ENCODE measurements around the gene ARHGEF40.

ARHGEF40 gene

DNA sequence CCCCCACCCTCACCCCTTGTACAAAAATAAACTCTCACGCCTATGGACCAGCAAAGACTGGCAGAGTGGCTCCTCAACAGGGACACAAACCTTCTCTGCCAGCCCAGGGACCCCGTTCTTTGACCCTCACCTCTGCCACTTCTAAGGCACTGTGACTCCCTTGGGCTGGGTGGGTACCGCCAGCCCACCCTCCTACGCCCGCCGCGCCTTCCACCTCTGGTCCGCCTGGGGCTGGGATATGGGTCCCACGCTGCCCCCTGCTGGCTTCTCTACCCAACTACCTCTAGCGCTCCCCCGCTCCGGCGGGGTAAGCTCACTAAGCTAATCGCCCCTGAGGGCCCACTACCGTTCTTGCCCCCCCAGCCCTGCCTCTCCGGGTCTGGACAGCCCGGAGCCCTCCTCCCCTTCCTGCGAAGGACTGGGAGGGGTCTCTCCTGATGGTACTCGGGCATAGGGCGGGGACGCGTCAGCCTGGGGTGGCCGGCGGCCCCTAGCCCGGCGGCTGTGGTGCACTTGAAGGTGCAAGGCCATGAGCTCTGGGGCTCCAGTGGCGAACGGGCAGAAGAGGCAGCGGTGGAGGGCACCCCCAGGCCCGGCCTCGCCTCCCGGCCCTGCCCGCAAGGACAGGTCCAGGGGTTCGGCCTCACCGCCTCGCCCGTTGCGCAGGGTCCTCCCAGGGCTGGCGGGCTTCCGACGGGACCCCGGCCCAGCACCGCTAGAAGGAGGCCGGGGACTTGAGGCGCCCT, 20.3 kb downstream of the ARHGEF40 start:
- Histone ChIP-seq H3K36me3 (replicated peaks; ENCODE audit: low read depth, low read length) (peaks cover 15% of the 10 kb centered on the region), H2AFZ (ENCODE audit: low read depth, low read length) (no peak overlapping the region)

DNA sequence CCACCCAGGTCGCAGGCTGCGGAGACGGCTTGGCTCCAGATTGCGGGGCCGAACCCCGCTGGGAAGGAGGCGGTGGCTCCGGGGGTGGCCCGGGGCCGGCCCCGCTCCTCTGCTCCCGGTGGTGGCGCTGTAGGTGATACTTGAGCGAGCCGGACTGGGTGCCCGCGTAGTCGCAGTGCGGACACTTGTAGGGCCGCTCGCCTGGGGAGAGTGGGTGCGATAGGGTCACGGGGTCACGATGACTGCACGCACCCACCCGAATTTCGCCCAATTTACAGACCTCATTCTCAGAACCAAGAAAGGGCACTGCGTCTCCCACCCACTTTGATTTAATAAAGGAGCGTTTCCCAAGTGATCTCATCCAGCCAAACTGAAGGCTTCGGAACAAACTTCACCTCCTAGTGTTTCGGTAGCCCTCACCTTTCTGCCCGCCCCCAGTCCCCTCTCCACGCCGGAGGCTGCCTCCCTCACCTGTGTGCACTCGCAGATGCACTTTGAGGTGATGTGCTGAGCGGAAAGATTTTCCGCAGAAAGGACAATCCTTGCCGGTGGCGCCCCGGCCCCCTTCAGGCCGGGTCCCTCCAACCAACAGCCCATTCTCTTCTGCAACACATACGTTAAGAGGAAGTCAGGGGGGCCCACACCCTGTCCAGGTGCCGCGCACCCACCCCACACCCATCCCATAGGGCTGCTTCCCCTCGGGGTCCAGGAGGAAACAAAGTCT, 21.0 kb downstream of the ARHGEF40 start:
- H4K20me1 ChIP-seq (ENCODE audit: insufficient read depth, low read length), result 0 out of 2 replicates have a peak, but pooled peaks cover 6% of the 10 kb centered on the region
- H3K79me2 ChIP-seq (ENCODE audit: low read length), result no peaks in the 10 kb centered on the region
- H3K4me2 ChIP-seq (ENCODE audit: low read length), result no peak overlapping the region
- H3K27me3 ChIP-seq (ENCODE audit: low read depth, low read length), result no peaks in the 10 kb centered on the region
- TF ChIP-seq, protein P1, sequence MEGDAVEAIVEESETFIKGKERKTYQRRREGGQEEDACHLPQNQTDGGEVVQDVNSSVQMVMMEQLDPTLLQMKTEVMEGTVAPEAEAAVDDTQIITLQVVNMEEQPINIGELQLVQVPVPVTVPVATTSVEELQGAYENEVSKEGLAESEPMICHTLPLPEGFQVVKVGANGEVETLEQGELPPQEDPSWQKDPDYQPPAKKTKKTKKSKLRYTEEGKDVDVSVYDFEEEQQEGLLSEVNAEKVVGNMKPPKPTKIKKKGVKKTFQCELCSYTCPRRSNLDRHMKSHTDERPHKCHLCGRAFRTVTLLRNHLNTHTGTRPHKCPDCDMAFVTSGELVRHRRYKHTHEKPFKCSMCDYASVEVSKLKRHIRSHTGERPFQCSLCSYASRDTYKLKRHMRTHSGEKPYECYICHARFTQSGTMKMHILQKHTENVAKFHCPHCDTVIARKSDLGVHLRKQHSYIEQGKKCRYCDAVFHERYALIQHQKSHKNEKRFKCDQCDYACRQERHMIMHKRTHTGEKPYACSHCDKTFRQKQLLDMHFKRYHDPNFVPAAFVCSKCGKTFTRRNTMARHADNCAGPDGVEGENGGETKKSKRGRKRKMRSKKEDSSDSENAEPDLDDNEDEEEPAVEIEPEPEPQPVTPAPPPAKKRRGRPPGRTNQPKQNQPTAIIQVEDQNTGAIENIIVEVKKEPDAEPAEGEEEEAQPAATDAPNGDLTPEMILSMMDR (IDR thresholded peaks at IDR 0.05; ENCODE audit: low read depth, low read length), result no peak
- no peak for TF ChIP-seq EZH2phosphoT487 (IDR thresholded peaks at IDR 0.05; ENCODE audit: low read depth)
- H3K9me3 ChIP-seq (ENCODE audit: insufficient read depth, low read length), result no peaks in the 10 kb centered on the region
- peaks cover 15% of the 10 kb centered on the region for H3K36me3 ChIP-seq (replicated peaks; ENCODE audit: low read depth, low read length)
- peaks cover 6% of the 10 kb centered on the region; the same call in 1 of the 2 replicates for H3K4me1 ChIP-seq (ENCODE audit: low read length)
- no peak overlapping the region for H3K27ac ChIP-seq (ENCODE audit: low read length)
- H3K4me3 ChIP-seq (ENCODE audit: low read length), result no peak overlapping the region
- H2AFZ ChIP-seq (ENCODE audit: low read depth, low read length), result no peak overlapping the region
- no peak overlapping the region for H3K9ac ChIP-seq (ENCODE audit: low read length)

More for the DNA sequence above, 20.3 kb downstream of the ARHGEF40 start:
- Histone ChIP-seq H3K4me2 (ENCODE audit: low read length) (no peak overlapping the region), H3K4me1 (ENCODE audit: low read length) (peaks cover 6% of the 10 kb centered on the region; the same call in 1 of the 2 replicates), H4K20me1 (ENCODE audit: insufficient read depth, low read length) (0 out of 2 replicates have a peak, but pooled peaks cover 6% of the 10 kb centered on the region), H3K9ac (ENCODE audit: low read length) (no peak overlapping the region), H3K79me2 (ENCODE audit: low read length) (no peaks in the 10 kb centered on the region), H3K27ac (ENCODE audit: low read length) (no peak overlapping the region), H3K4me3 (ENCODE audit: low read length) (no peak overlapping the region), H3K9me3 (ENCODE audit: insufficient read depth, low read length) (no peaks in the 10 kb centered on the region), H3K27me3 (ENCODE audit: low read depth, low read length) (no peaks in the 10 kb centered on the region)
- TF ChIP-seq, protein P1 (IDR thresholded peaks at IDR 0.05; ENCODE audit: low read depth, low read length), result peak; percentile 65
- no peak for TF ChIP-seq EZH2phosphoT487 (IDR thresholded peaks at IDR 0.05; ENCODE audit: low read depth)

DNA sequence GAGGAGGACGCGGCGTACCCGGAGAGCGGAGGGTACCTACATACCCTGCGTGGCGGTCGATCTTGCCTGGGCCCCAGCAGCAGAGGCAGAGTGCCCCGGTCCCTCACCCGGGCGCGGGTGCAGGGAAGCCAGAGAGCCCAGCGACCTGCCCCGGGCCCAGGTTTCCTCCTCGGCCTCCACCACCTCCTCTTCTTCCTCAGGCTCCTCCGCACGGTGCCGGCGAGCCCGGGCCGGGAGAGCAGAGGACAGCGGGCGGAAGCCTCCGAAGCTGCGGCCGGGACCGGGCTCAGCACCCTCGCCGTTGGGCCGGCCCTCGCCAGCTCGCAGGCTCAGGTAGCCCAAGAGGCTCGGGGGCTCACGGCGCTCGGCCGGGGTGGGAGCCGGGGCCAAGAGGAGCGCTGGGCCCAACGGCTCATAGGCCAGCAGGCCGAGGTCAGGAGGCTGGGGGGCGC, 21.7 kb downstream of the ARHGEF40 start:
- no peaks in the 10 kb centered on the region for H3K79me2 ChIP-seq (ENCODE audit: low read length)
- no peak overlapping the region for H3K9ac ChIP-seq (ENCODE audit: low read length)
- 0 out of 2 replicates have a peak, but pooled peaks cover 6% of the 10 kb centered on the region for H4K20me1 ChIP-seq (ENCODE audit: insufficient read depth, low read length)
- H3K9me3 ChIP-seq (ENCODE audit: insufficient read depth, low read length), result no peaks in the 10 kb centered on the region
- TF ChIP-seq, protein P1 (IDR thresholded peaks at IDR 0.05; ENCODE audit: low read depth, low read length), result no peak
- TF ChIP-seq EZH2phosphoT487 (IDR thresholded peaks at IDR 0.05; ENCODE audit: low read depth), result no peak
- H3K27me3 ChIP-seq (ENCODE audit: low read depth, low read length), result no peaks in the 10 kb centered on the region
- no peak overlapping the region for H3K4me2 ChIP-seq (ENCODE audit: low read length)
- no peak overlapping the region for H2AFZ ChIP-seq (ENCODE audit: low read depth, low read length)
- H3K27ac ChIP-seq (ENCODE audit: low read length), result no peak overlapping the region
- H3K4me3 ChIP-seq (ENCODE audit: low read length), result no peak overlapping the region
- H3K36me3 ChIP-seq (replicated peaks; ENCODE audit: low read depth, low read length), result peaks cover 12% of the 10 kb centered on the region
- peaks cover 6% of the 10 kb centered on the region; the same call in 1 of the 2 replicates for H3K4me1 ChIP-seq (ENCODE audit: low read length)
